Bronchial epithelial cell (primary cell): ENCODE measurements around the gene SMAD1. TPM values are rescaled to one million over a fixed set of nuclear protein-coding genes. Genes with fewer than 3 reads are reported as not detected.

Experiments
- DNase-seq: peaks from one replicate; pipeline ENCODE4 v3.0.0-alpha.2; 2010; ENCODE audit warnings: low read depth
- FAIRE-seq: peaks from 2 replicates; lab custom pipeline; 2011; peaks lifted over from hg19 to GRCh38; lab: Jason Lieb, UNC
- H3K27me3 ChIP-seq: 2 replicates; pipeline ENCODE4 v1.5.1; 2011; ENCODE audit warnings: low read length; ENCODE audit not compliant: control insufficient read depth, insufficient read depth
- H3K36me3 ChIP-seq: 2 replicates; pipeline ENCODE4 v1.5.1; 2011; ENCODE audit warnings: low read length; ENCODE audit not compliant: control insufficient read depth, insufficient read depth
- H3K4me3 ChIP-seq: 2 replicates; pipeline ENCODE4 v1.5.1; 2011; ENCODE audit warnings: mild to moderate bottlenecking, low read depth, low read length, control low read depth
- CTCF ChIP-seq: IDR thresholded peaks from 2 replicates; pipeline ENCODE4 v1.5.1; 2011; ENCODE audit warnings: mild to moderate bottlenecking, moderate library complexity, low read length, control low read depth, inconsistent platforms; ENCODE audit not compliant: insufficient read depth, severe bottlenecking
- total RNA-seq: library from RNA; depleted of rRNA; stranded (reverse); fragments of >200 nt; gene quantifications from 2 replicates; pipeline ENCODE4 v1.2.1, GENCODE V29; 2014

Gene SMAD1
- total RNA-seq, 1 donor from 2014 or later: 11.1 TPM

GRCh38 chr4:145438298-145438697, 43.4 kb upstream of the SMAD1 start:
- H3K4me3 ChIP-seq: no peak overlapping the region
- no peak for TF ChIP-seq CTCF
- DNase-seq (no peak), FAIRE-seq (no peak)
- H3K27me3 ChIP-seq: no peaks in the 10 kb centered on the region
- no peaks in the 10 kb centered on the region for H3K36me3 ChIP-seq

- Histone ChIP-seq H3K27me3 (no peaks in the 10 kb centered on the region), H3K36me3 (no peaks in the 10 kb centered on the region), H3K4me3 (no peak overlapping the region)
- TF ChIP-seq CTCF: no peak
- DNase-seq: no peak
- FAIRE-seq: no peak
These were observed 41.2 kb upstream of the SMAD1 start for GRCh38 chr4:145440292-145441007.

GRCh38 chr4:145446184-145446583, 35.5 kb upstream of the SMAD1 start:
- no peak for FAIRE-seq
- H3K27me3 ChIP-seq: no peaks in the 10 kb centered on the region
- H3K4me3 ChIP-seq: no peak overlapping the region

GRCh38 chr4:145451895-145452294, 29.8 kb upstream of the SMAD1 start:
- H3K27me3 ChIP-seq: no peaks in the 10 kb centered on the region
- no peak for TF ChIP-seq CTCF
- FAIRE-seq: no peak
- H3K4me3 ChIP-seq: no peak overlapping the region
- DNase-seq: no peak
- no peaks in the 10 kb centered on the region for H3K36me3 ChIP-seq

More at GRCh38 chr4:145446184-145446583, 35.5 kb upstream of the SMAD1 start:
- H3K36me3 ChIP-seq: no peaks in the 10 kb centered on the region
- TF ChIP-seq CTCF: no peak
- DNase-seq: no peak

- no peaks in the 10 kb centered on the region for H3K36me3 ChIP-seq
- no peak overlapping the region for H3K4me3 ChIP-seq
- no peak for TF ChIP-seq CTCF
- FAIRE-seq (no peak), DNase-seq (peak; percentile 29)
- H3K27me3 ChIP-seq: no peaks in the 10 kb centered on the region
These were observed 29.0 kb upstream of the SMAD1 start for GRCh38 chr4:145452447-145453162.
